B cell (primary cell): ENCODE results near the gene PPTC7. TPM values are rescaled to one million over a fixed set of nuclear protein-coding genes. Genes with fewer than 3 reads are reported as not detected.

ENCODE experiments used
- ATAC-seq: fragments of 200-7000 bp; cut with Tn5 transposase; one replicate; pipeline ENCODE4 v1.10.0; 2021; ENCODE audit warnings: low read depth, mild to moderate bottlenecking, moderate number of reproducible peaks, moderate library complexity
- CTCF ChIA-PET: fragments of 350-600 bp; sonication (Branson Sonifier 250); formaldehyde crosslinking; loops from one replicate; lab custom pipeline; 2021; ENCODE audit warnings: antibody characterized with exemption, inconsistent platforms; lab: Charles Lee
- POLR2A ChIA-PET: fragments of 350-600 bp; sonication (Branson Sonifier 250); formaldehyde crosslinking; loops from one replicate; lab custom pipeline; 2021; ENCODE audit warnings: antibody characterized with exemption; lab: Charles Lee
- DNase-seq: peaks from one replicate; pipeline ENCODE4 v3.0.0; 2013
- H2AFZ ChIP-seq: 2 replicates; pipeline ENCODE4 v1.6.1; 2012; ENCODE audit warnings: mild to moderate bottlenecking, low read depth, low read length; ENCODE audit not compliant: insufficient read depth, poor library complexity, severe bottlenecking
- H3K27ac ChIP-seq, 2 donors: 1 replicate in 1 of 2; 2 replicates in 1 of 2; pipeline ENCODE4 v1.5.1; 2012 to 2013; ENCODE audit warnings: low read length in 2 of 2, mild to moderate bottlenecking in 2 of 2, moderate library complexity in 1 of 2
- H3K27me3 ChIP-seq, 4 experiments: fragments of 200-600 bp in 1 of 4; sonication (generic) in 1 of 4; replicated peaks in 1 of 4; 1 replicate in 2 of 4; 2 replicates in 2 of 4; pipeline versions ENCODE4 v1.6.1 to v1.7.0; 2013 to 2016; ENCODE audit warnings: low read length in 3 of 4, mild to moderate bottlenecking in 2 of 4, mixed read lengths in 1 of 4, moderate library complexity in 1 of 4; ENCODE audit not compliant: insufficient read depth in 4 of 4, control insufficient read depth in 3 of 4; ENCODE audit errors: control extremely low read depth in 1 of 4
- H3K36me3 ChIP-seq, 2 experiments: replicated peaks in 1 of 2; 1 replicate in 1 of 2; 2 replicates in 1 of 2; pipeline versions ENCODE4 v1.6.1 to v1.7.1; 2013; ENCODE audit warnings: low read length in 1 of 2; ENCODE audit not compliant: insufficient read depth in 2 of 2, control insufficient read depth in 1 of 2; ENCODE audit errors: control extremely low read depth in 1 of 2, extremely low read depth in 1 of 2
- H3K4me1 ChIP-seq, 2 donors: fragments of 200-600 bp in 1 of 2; sonication (generic) in 1 of 2; 1 replicate in 1 of 2; 2 replicates in 1 of 2; pipeline versions ENCODE4 v1.5.1 to v1.6.1; 2013 to 2017; ENCODE audit warnings: low read length in 2 of 2; ENCODE audit not compliant: control insufficient read depth in 2 of 2, insufficient read depth in 2 of 2
- H3K4me2 ChIP-seq: replicated peaks from 2 replicates; pipeline ENCODE3; 2012; ENCODE audit warnings: mild to moderate bottlenecking, low read depth, low read length; ENCODE audit not compliant: poor library complexity, severe bottlenecking
- H3K4me3 ChIP-seq, 5 experiments: fragments of 200-600 bp in 1 of 5; sonication (generic) in 1 of 5; 1 replicate in 3 of 5; 2 replicates in 2 of 5; pipeline versions ENCODE4 v1.5.1 to v1.7.0; 2011 to 2016; ENCODE audit warnings: low read length in 4 of 5, mild to moderate bottlenecking in 4 of 5, low read depth in 2 of 5, control low read depth in 1 of 5, moderate library complexity in 1 of 5; ENCODE audit not compliant: insufficient read depth in 1 of 5; ENCODE audit errors: control extremely low read depth in 1 of 5, extremely low read depth in 1 of 5
- H3K79me2 ChIP-seq: fragments of 200-600 bp; sonication (generic); one replicate; pipeline ENCODE4 v1.6.0; 2016; ENCODE audit warnings: low read length; ENCODE audit not compliant: control insufficient read depth, insufficient read depth
- H3K9ac ChIP-seq: fragments of 200-600 bp; sonication (generic); 2 replicates; pipeline ENCODE4 v1.6.1; 2017; ENCODE audit warnings: mild to moderate bottlenecking, low read length, moderate library complexity
- H3K9me3 ChIP-seq, 3 donors: one replicate each; pipeline versions ENCODE4 v1.6.1 to v1.7.1; 2013; ENCODE audit warnings: low read length in 2 of 3; ENCODE audit not compliant: control insufficient read depth in 2 of 3, insufficient read depth in 1 of 3; ENCODE audit errors: control extremely low read depth in 1 of 3
- H4K20me1 ChIP-seq: 2 replicates; pipeline ENCODE4 v1.6.0; 2012; ENCODE audit warnings: mild to moderate bottlenecking, low read length; ENCODE audit not compliant: insufficient read depth, control insufficient read depth, poor library complexity, severe bottlenecking
- H3K27ac Mint-ChIP-seq: one replicate; pipeline ENCODE4 v1.8.0; 2021; ENCODE audit warnings: mixed read lengths
- H3K27me3 Mint-ChIP-seq: one replicate; pipeline ENCODE4 v1.8.0; 2021; ENCODE audit warnings: mixed read lengths
- H3K4me1 Mint-ChIP-seq: one replicate; pipeline ENCODE4 v1.8.0; 2021; ENCODE audit warnings: mixed read lengths
- H3K4me3 Mint-ChIP-seq: one replicate; pipeline ENCODE4 v1.8.0; 2021; ENCODE audit warnings: mixed read lengths
- H3K9me3 Mint-ChIP-seq: one replicate; pipeline ENCODE4 v1.8.0; 2022; ENCODE audit warnings: mixed read lengths; ENCODE audit not compliant: insufficient read depth
- CTCF ChIP-seq: fragments of 200-600 bp; IDR thresholded peaks from one replicate; pipeline ENCODE4 v1.8.0; 2022; ENCODE audit warnings: antibody characterized with exemption, mild to moderate bottlenecking
- EZH2 ChIP-seq: IDR thresholded peaks from 2 replicates; pipeline ENCODE4 v1.6.1; 2012; ENCODE audit warnings: borderline replicate concordance, low read depth, mild to moderate bottlenecking, moderate library complexity, low read length; ENCODE audit not compliant: insufficient read depth, poor library complexity, severe bottlenecking
- WGBS: methylation state at CpG from one replicate; pipeline ENCODE4 v1.1.5; 2013; ENCODE audit warnings: missing lambda C conversion rate; ENCODE audit not compliant: insufficient coverage; 5-methylcytosine and 5-hydroxymethylcytosine counted together
- intact Hi-C: fragments of 100-400 bp; cut with micrococcal nuclease; formaldehyde crosslinking; loops from one replicate; pipeline ENCODE4 v1.10.0; 2022
- polyA plus RNA-seq: library from polyadenylated mRNA; depleted of rRNA; stranded (reverse); fragments of >200 nt; gene quantifications from 2 replicates; pipeline ENCODE4 v1.2.3, GENCODE V29; 2012
- total RNA-seq, 2 donors: library from RNA; stranded (reverse); fragments of 120-200 nt in 1 of 2; gene quantifications; 1 replicate in 1 of 2; 2 replicates in 1 of 2; pipeline versions ENCODE4 v1.2.3 to v1.2.4, GENCODE V29; 2013 to 2022

Gene PPTC7
- total and polyA plus RNA-seq, 2 donors (not counting 1 experiment from before 2014, with no cell fraction given) = 20.7 to 44.9 TPM

GRCh38 chr12:110537605-110538409 lies 45.3 kb downstream of the PPTC7 start:
- Mint-ChIP-seq H3K27me3 (no peaks in the 10 kb centered on the region), H3K4me3 (no peak overlapping the region), H3K27ac (peak overlapping the region; percentile 15), H3K9me3 (no peaks in the 10 kb centered on the region), H3K4me1 (peaks cover 11% of the 10 kb centered on the region)
- H4K20me1 ChIP-seq = peaks cover 24% of the 10 kb centered on the region
- H2AFZ ChIP-seq = no peak overlapping the region
- ChIA-PET POLR2A (interaction anchor here (0.5 kb wide), 1 partner anchor 267 kb away, joined by 6 read pairs; no protein-coding TSS in a partner anchor), CTCF (interaction anchor here (0.6 to 9.3 kb wide), 9 partner anchors 11 to 158 kb away, joined by 3 to 71 read pairs (median 3); partner anchors contain the start of gene ARPC3)
- H3K4me2 ChIP-seq = no peak overlapping the region
- no peak for TF ChIP-seq CTCF
- TF ChIP-seq EZH2 = no peak
- H3K4me3 ChIP-seq = no peak overlapping the region
- H3K27me3 ChIP-seq = no peaks in the 10 kb centered on the region
- H3K27ac ChIP-seq = no peak overlapping the region
- intact Hi-C loops = no loop called here
- ATAC-seq (no peak), DNase-seq (no peak)
- no peaks in the 10 kb centered on the region for H3K9me3 ChIP-seq
- 92% methylated on average over 8 of the region's 9 CpGs for WGBS
- H3K79me2 ChIP-seq = peaks cover 54% of the 10 kb centered on the region
- H3K9ac ChIP-seq = no peak overlapping the region
- H3K36me3 ChIP-seq = peaks cover 0 to 62% of the 10 kb centered on the region in 2 experiments
- H3K4me1 ChIP-seq = peaks cover 0 to 6% of the 10 kb centered on the region in 2 donors
